Thyroid gland (tissue), 4 donors: ENCODE measurements around the gene SYT17. TPM values are rescaled to one million over a fixed set of nuclear protein-coding genes. Genes with fewer than 3 reads are reported as not detected.

Experiments used
- DNase-seq, 2 donors: peaks; one replicate each; pipeline ENCODE4 v3.0.0-alpha.2; 2019
- H3K27ac ChIP-seq, 3 donors: fragments of 200-600 bp; sonication (generic); 1 replicate in 2 of 3; 2 replicates in 1 of 3; pipeline ENCODE4 v1.5.1; 2016 to 2019; ENCODE audit warnings: mild to moderate bottlenecking in 1 of 3, moderate library complexity in 1 of 3
- H3K27me3 ChIP-seq: fragments of 200-600 bp; sonication (generic); one replicate; pipeline ENCODE4 v1.5.1; 2019
- H3K36me3 ChIP-seq, 2 donors: fragments of 200-600 bp; sonication (generic); one replicate each; pipeline ENCODE4 v1.5.1; 2016 to 2019
- H3K4me1 ChIP-seq, 2 donors: fragments of 200-600 bp; sonication (generic); one replicate each; pipeline ENCODE4 v1.5.1; 2017 to 2019
- H3K4me3 ChIP-seq, 3 donors: fragments of 200-600 bp; sonication (generic); replicated peaks in 1 of 3; 1 replicate in 2 of 3; 2 replicates in 1 of 3; pipeline ENCODE4 v1.5.1; 2016; ENCODE audit warnings: mild to moderate bottlenecking in 1 of 3
- H3K9me3 ChIP-seq: fragments of 200-600 bp; sonication (generic); one replicate; pipeline ENCODE4 v1.5.1; 2017
- CTCF ChIP-seq, 6 experiments: fragments of 200-600 bp in 3 of 6; fragments of 450-650 bp in 3 of 6; sonication (generic) in 3 of 6; IDR thresholded peaks; one replicate each; pipeline ENCODE4 v1.5.1; 2016 to 2019; ENCODE audit warnings: antibody characterized with exemption in 6 of 6, mild to moderate bottlenecking in 2 of 6, inconsistent platforms in 1 of 6, moderate library complexity in 1 of 6
- POLR2A ChIP-seq, 2 donors: fragments of 450-650 bp; IDR thresholded peaks; one replicate each; pipeline ENCODE4 v1.6.1; 2017; ENCODE audit warnings: antibody characterized with exemption in 2 of 2, mild to moderate bottlenecking in 2 of 2, moderate library complexity in 1 of 2
- WGBS, 2 donors: methylation state at CpG; one replicate each; pipeline ENCODE4 v1.1.5; 2017; 5-methylcytosine and 5-hydroxymethylcytosine counted together
- intact Hi-C: fragments of 100-400 bp; cut with DNase I; formaldehyde crosslinking; loops from one replicate; pipeline ENCODE4 v1.15.1; 2023
- total RNA-seq, 4 donors: library from RNA; depleted of rRNA; stranded (reverse); fragments of >200 nt; gene quantifications; one replicate each; pipeline ENCODE4 v1.2.3, GENCODE V29; 2016

Gene SYT17
- total RNA-seq, 4 donors from 2014 or later = 2.8 to 17.2 (median 8.6) TPM

DNA sequence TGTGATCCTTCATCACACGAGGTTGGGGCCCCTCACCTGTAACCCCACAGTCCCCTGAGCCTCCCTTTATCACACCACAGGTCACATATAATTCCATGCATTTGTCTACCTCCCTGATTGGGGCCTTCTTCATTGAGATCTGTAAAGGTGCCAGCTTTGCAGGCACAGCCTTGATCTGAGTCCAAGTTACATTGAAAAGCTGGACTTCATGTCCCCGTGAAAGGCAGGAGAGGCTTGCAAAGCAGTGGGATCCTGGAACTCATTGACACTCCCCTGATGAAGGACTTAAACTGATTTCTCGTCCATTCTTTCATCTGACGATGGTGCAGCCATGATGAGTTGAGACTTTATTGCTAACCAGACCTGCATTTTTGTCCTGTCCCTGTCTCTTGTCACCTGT lies 3.8 kb upstream of the SYT17 start:
- no peaks in the 10 kb centered on the region for H3K36me3 ChIP-seq
- H3K4me1 ChIP-seq = peaks cover 6 to 8% of the 10 kb centered on the region in 2 donors
- no peak for DNase-seq
- no peak for TF ChIP-seq POLR2A (IDR thresholded peaks at IDR 0.05)
- TF ChIP-seq CTCF (IDR thresholded peaks at IDR 0.05) = no peak
- no peak overlapping the region for H3K27ac ChIP-seq
- 68 to 70% methylated on average over 4 of the region's 4 CpGs for WGBS, 2 donors
- H3K4me3 ChIP-seq = no peak overlapping the region
- no peaks in the 10 kb centered on the region for H3K27me3 ChIP-seq
- intact Hi-C loops = loop anchor here (10.0 kb wide), 1 partner anchor 341 kb away; no protein-coding TSS in a partner anchor
- H3K9me3 ChIP-seq = no peaks in the 10 kb centered on the region

DNA sequence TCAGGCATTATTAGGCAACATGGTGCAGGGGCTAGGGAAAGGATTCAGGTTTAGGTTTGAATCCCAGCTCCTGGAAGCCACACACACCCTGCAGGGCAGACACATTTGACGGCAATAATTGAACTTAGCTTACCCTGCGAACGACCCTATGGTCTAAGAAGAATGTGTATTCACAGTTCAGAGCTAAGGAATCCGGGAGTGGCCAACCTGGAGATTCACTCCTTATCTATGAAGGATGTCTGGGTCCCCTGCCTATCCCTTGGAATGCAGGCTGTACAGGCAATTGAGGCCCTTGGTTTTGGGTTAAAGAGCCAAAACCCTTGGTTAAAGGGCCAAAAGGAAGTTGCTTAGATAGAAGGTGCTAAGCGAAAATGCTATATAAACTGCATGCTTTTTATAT lies 2.9 kb upstream of the SYT17 start:
- TF ChIP-seq POLR2A (IDR thresholded peaks at IDR 0.05) (no peak), CTCF (IDR thresholded peaks at IDR 0.05) (no peak)
- intact Hi-C loops = loop anchor here (5.0 to 10.0 kb wide), 2 partner anchors 78 to 340 kb away; no protein-coding TSS in a partner anchor
- no peaks in the 10 kb centered on the region for H3K36me3 ChIP-seq
- peaks cover 9 to 10% of the 10 kb centered on the region in 2 donors for H3K4me1 ChIP-seq
- H3K9me3 ChIP-seq = no peaks in the 10 kb centered on the region
- H3K27me3 ChIP-seq = no peaks in the 10 kb centered on the region
- H3K4me3 ChIP-seq = no peak overlapping the region
- no peak overlapping the region for H3K27ac ChIP-seq
- no peak for DNase-seq
- WGBS, 2 donors = 84 to 88% methylated on average over 5 of the region's 5 CpGs

DNA sequence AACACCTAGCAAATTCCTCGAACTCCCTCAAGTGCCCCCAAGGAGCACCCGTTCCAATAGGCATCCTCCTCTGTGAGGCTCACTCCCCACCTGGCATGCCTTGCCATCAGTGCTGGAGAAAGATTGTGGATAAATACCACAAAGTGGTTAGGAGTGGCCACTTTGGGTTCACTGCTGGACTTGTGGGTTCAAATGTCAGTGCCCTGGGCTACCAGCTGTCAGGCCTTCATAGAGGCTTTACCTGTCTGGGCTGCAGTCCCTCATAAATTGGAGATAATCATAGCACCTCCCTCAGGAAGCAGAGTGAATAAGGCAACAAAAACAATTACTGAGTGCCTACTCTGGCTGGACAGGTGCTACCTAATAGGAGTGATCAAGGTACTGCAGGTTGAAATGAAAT lies 1.5 kb upstream of the SYT17 start:
- Histone ChIP-seq H3K27me3 (no peaks in the 10 kb centered on the region), H3K9me3 (no peaks in the 10 kb centered on the region), H3K4me3 (no peak overlapping the region), H3K4me1 (peaks cover 9 to 10% of the 10 kb centered on the region in 2 donors), H3K27ac (no peak overlapping the region), H3K36me3 (no peaks in the 10 kb centered on the region)
- intact Hi-C loops = loop anchor here (5.0 to 10.0 kb wide), 2 partner anchors 79 to 338 kb away; no protein-coding TSS in a partner anchor
- no peak for TF ChIP-seq CTCF (IDR thresholded peaks at IDR 0.05)
- no peak for TF ChIP-seq POLR2A (IDR thresholded peaks at IDR 0.05)
- no peak for DNase-seq
- 37 to 41% methylated on average over 2 of the region's 2 CpGs for WGBS, 2 donors

GRCh38 chr16:19168371-19169081 lies 486 bp downstream of the SYT17 start:
- Histone ChIP-seq H3K4me3 (peak overlapping the region in 2 of 3 donors; percentile 54 to 76), H3K4me1 (peaks cover 9 to 10% of the 10 kb centered on the region in 2 donors), H3K27me3 (no peaks in the 10 kb centered on the region), H3K36me3 (no peaks in the 10 kb centered on the region), H3K27ac (peak overlapping the region in 2 of 3 donors; percentile 56 to 77), H3K9me3 (no peaks in the 10 kb centered on the region)
- peak; percentile 57 to 61 for DNase-seq
- 0% methylated on average over 13 to 19 of the region's 68 CpGs for WGBS, 2 donors
- TF ChIP-seq POLR2A (IDR thresholded peaks at IDR 0.05) (no peak), CTCF (IDR thresholded peaks at IDR 0.05) (no peak)
- intact Hi-C loops = loop anchor here (5.0 to 10.0 kb wide), 2 partner anchors 81 to 336 kb away; no protein-coding TSS in a partner anchor

- no peaks in the 10 kb centered on the region for H3K36me3 ChIP-seq
- peak in 1 of 2 donors; percentile 11 for TF ChIP-seq POLR2A (IDR thresholded peaks at IDR 0.05)
- TF ChIP-seq CTCF (IDR thresholded peaks at IDR 0.05) = no peak
- no peaks in the 10 kb centered on the region for H3K9me3 ChIP-seq
- H3K27ac ChIP-seq = peak overlapping the region in 1 of 3 donors; percentile 77
- 34 to 36% methylated on average over 14 to 17 of the region's 19 CpGs for WGBS, 2 donors
- H3K27me3 ChIP-seq = no peaks in the 10 kb centered on the region
- H3K4me1 ChIP-seq = peaks cover 9 to 10% of the 10 kb centered on the region in 2 donors
- H3K4me3 ChIP-seq = peak overlapping the region in 1 of 3 donors; percentile 76
- intact Hi-C loops = loop anchor here (5.0 to 10.0 kb wide), 2 partner anchors 82 to 336 kb away; no protein-coding TSS in a partner anchor
- peak in 1 of 2 donors; percentile 2 for DNase-seq
Observed at GRCh38 chr16:19169082-19169639, 1.1 kb downstream of the SYT17 start.
